ENCODE measurements around the gene SMAD1. TPM values are rescaled to one million over a fixed set of nuclear protein-coding genes. Genes with fewer than 3 reads are reported as not detected.

Gene SMAD1
- total RNA-seq, 1 experiment from 2014 or later: 21.1 TPM

GRCh38 chr4:145566086-145566708, 84.5 kb downstream of the SMAD1 start:
- Histone ChIP-seq H3K14ac (ENCODE audit: insufficient read depth, low read length) (no peak overlapping the region), H4K20me1 (ENCODE audit: control insufficient read depth, insufficient read depth, insufficient read length) (no peaks in the 10 kb centered on the region), H2AFZ (ENCODE audit: low read length) (no peak overlapping the region), H2BK12ac (ENCODE audit: insufficient read length, low read depth, low read length) (no peak overlapping the region), H4K5ac (ENCODE audit: insufficient read length, low read depth, low read length) (no peak overlapping the region), H3K56ac (ENCODE audit: insufficient read length, low read depth, low read length) (no peak overlapping the region), H2AK5ac (ENCODE audit: insufficient read length, low read length) (no peak overlapping the region), H3K27me3 (ENCODE audit: insufficient read depth, low read length) (no peaks in the 10 kb centered on the region), H2BK120ac (ENCODE audit: low read depth, low read length, poor library complexity, severe bottlenecking) (no peak overlapping the region), H3K9ac (ENCODE audit: extremely low read depth, insufficient read length, low read length) (no peak overlapping the region), H2BK15ac (ENCODE audit: low read depth, low read length) (no peak overlapping the region), H3K27ac (ENCODE audit: insufficient read length, low read depth, low read length) (no peak overlapping the region), H3K4ac (ENCODE audit: low read depth, low read length) (no peak overlapping the region), H4K8ac (replicated peaks; ENCODE audit: insufficient read length, low read depth, low read length) (no peak overlapping the region), H3K79me1 (ENCODE audit: insufficient read depth, low read depth, low read length, poor library complexity, severe bottlenecking) (no peaks in the 10 kb centered on the region), H2BK5ac (ENCODE audit: insufficient read length, low read length) (no peak overlapping the region), H3K4me1 (ENCODE audit: insufficient read depth, low read length) (no peaks in the 10 kb centered on the region), H3K23me2 (ENCODE audit: insufficient read length, low read depth, low read length, poor library complexity, severe bottlenecking) (no peaks in the 10 kb centered on the region), H3K4me2 (ENCODE audit: insufficient read depth, insufficient read length, low read length) (no peak overlapping the region), H2BK20ac (ENCODE audit: low read depth, low read length, poor library complexity, severe bottlenecking) (no peak overlapping the region), H3K9me3 (ENCODE audit: control insufficient read depth, low read depth, low read length) (no peaks in the 10 kb centered on the region), H3K79me2 (ENCODE audit: insufficient read depth, low read length) (no peaks in the 10 kb centered on the region), H3T11ph (ENCODE audit: low read length) (no peak overlapping the region), H4K91ac (ENCODE audit: insufficient read length, low read depth, low read length) (no peak overlapping the region), H3K23ac (ENCODE audit: insufficient read length, low read depth, low read length) (no peak overlapping the region), H3K18ac (ENCODE audit: insufficient read length, low read depth, low read length) (no peak overlapping the region)
- no peak for DNase-seq
- Mint-ChIP-seq H3K9me3 (peaks cover 16 to 18% of the 10 kb centered on the region in 2 experiments), H3K27me3 (ENCODE audit: low read depth) (no peaks in the 10 kb centered on the region), H3K4me1 (peaks cover 0 to 5% of the 10 kb centered on the region in 2 experiments; a peak in 2 of 4 replicates), H3K36me3 (ENCODE audit: insufficient read depth in 1 of 3, low read depth in 3 of 3) (peaks cover 10 to 16% (median 12%) of the 10 kb centered on the region in 3 experiments), H3K27ac (peak overlapping the region in 1 of 3 experiments; percentile 32; a peak in 1 of 7 replicates), H3K4me3 (no peak overlapping the region)
- no peak for TF ChIP-seq CTCF (conservative IDR thresholded peaks at IDR 0.05)
- no CpG with 5 or more reads among the region's 5 CpGs for WGBS (ENCODE audit: extremely low coverage, insufficient read length, low lambda C conversion rate)
